ENCODE measurements around the gene ZNF407.

DNA sequence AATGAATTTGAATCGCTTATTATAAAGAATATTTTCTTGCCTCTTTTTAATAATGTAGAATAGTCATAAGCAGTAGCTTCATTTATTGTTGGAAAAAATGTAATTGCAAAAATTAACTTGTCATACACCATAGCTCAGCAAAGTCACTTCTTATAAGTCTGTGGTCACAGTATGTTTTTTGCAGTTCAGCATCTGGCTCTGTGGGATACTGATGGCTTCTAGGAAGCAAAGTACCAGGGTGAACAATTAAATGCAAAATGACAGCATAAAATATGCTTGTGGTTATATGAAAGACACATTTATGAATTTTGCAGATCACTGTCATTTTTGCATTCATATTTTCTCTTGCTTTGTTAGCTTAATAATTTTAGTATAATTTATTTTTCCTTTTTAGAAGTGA lies 116.5 kb downstream of the ZNF407 start:
- TF ChIP-seq SP1 (IDR thresholded peaks at IDR 0.05), result no peak
- no peak for TF ChIP-seq FOXA1 (IDR thresholded peaks at IDR 0.05)
- TF ChIP-seq, protein P1, sequence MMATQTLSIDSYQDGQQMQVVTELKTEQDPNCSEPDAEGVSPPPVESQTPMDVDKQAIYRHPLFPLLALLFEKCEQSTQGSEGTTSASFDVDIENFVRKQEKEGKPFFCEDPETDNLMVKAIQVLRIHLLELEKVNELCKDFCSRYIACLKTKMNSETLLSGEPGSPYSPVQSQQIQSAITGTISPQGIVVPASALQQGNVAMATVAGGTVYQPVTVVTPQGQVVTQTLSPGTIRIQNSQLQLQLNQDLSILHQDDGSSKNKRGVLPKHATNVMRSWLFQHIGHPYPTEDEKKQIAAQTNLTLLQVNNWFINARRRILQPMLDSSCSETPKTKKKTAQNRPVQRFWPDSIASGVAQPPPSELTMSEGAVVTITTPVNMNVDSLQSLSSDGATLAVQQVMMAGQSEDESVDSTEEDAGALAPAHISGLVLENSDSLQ (IDR thresholded peaks at IDR 0.05), result no peak
- no peak for TF ChIP-seq ELF4 (IDR thresholded peaks at IDR 0.05)
- no peak for TF ChIP-seq FOXM1 (IDR thresholded peaks at IDR 0.05; ENCODE audit: borderline replicate concordance)
- TF ChIP-seq BHLHE40 (IDR thresholded peaks at IDR 0.05; ENCODE audit: borderline replicate concordance), result no peak
- no peak for TF ChIP-seq ZNF384 (IDR thresholded peaks at IDR 0.05)
- no peak for TF ChIP-seq FOXK2 (IDR thresholded peaks at IDR 0.05)
